IPS-15b (cell line): ENCODE measurements around the gene CCZ1.
"Not testable (repeated sequence)": the region's sequence is repeated elsewhere in the genome, so short reads cannot be mapped to it uniquely, and the experiment has no call there.

Experiments used
- H3K27me3 ChIP-seq: one replicate; pipeline ENCODE4 v1.6.1; 2013; ENCODE audit warnings: low read length; ENCODE audit not compliant: control insufficient read depth, insufficient read depth
- H3K36me3 ChIP-seq: one replicate; pipeline ENCODE4 v1.6.1; 2013; ENCODE audit warnings: low read length; ENCODE audit not compliant: control insufficient read depth, insufficient read depth
- H3K4me1 ChIP-seq: one replicate; pipeline ENCODE4 v1.6.1; 2013; ENCODE audit warnings: mild to moderate bottlenecking, low read length; ENCODE audit not compliant: control insufficient read depth, insufficient read depth
- H3K4me3 ChIP-seq: one replicate; pipeline ENCODE4 v1.5.1; 2013; ENCODE audit warnings: low read depth, low read length
- H3K9ac ChIP-seq: one replicate; pipeline ENCODE4 v1.6.1; 2013; ENCODE audit warnings: low read depth, mild to moderate bottlenecking, low read length
- H3K9me3 ChIP-seq: one replicate; pipeline ENCODE4 v1.6.1; 2013; ENCODE audit warnings: mild to moderate bottlenecking, low read length; ENCODE audit not compliant: control insufficient read depth, insufficient read depth

The CCZ1 gene

DNA sequence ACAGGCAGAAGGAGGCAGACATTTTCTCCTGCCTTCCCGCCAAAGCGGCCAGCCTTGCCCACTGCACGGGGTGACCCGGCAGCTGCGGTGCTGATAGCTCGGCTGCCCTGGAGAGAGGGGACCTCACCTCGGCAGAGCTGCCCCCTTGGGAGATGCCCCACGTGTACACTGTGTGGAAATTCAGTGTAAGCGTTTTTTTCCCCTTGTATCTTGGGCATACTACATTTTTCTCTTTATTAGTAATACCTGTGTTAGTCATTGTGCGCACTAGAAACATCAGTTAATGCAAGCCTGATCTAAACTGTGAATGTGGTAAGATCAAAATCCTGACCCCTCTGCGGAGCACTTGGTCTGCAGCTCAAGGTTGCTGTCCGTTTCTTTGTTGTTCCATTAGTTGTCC lies 26.1 kb downstream of the CCZ1 start:
- H3K4me1 ChIP-seq, H3K36me3 ChIP-seq, H3K9me3 ChIP-seq, H3K9ac ChIP-seq, H3K4me3 ChIP-seq, H3K27me3 ChIP-seq: not testable (repeated sequence)

DNA sequence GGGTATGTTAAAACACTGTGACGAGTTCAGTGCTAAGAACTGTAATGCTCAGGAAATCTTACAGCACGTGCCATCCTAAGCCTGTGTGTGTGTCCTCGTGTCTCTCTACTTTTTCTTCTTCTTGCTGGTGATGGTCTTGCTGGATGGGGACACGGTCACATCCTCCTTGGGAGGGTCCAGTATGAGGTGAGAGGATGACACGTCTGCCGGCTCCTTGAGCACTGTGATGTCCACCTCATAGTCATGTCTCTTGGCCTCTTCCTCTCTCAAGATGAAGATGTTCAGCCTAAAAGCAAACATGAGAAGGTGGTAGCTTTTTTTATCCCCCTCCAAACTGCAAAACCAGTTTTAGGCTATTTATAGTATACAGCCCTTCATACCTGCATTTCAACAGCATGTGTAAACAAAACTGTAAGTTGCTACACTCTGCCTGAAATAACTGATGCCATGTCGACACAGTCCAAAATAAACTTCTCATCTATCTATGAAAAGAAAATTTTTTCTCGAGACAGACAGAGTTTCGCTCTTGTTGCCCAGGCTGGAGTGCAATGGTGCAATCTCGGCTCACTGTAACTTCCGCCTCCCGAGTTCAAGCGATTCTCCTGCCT lies 27.8 kb downstream of the CCZ1 start:
- not testable (repeated sequence) for H3K4me3 ChIP-seq, H3K4me1 ChIP-seq, H3K27me3 ChIP-seq, H3K9me3 ChIP-seq, H3K9ac ChIP-seq, H3K36me3 ChIP-seq

GRCh38 chr7:5930290-5930689 lies 31.8 kb downstream of the CCZ1 start:
- not testable (repeated sequence) for H3K4me3 ChIP-seq

GRCh38 chr7:5931250-5931649 lies 32.7 kb downstream of the CCZ1 start:
- H3K9ac ChIP-seq, H3K27me3 ChIP-seq, H3K4me3 ChIP-seq, H3K36me3 ChIP-seq, H3K4me1 ChIP-seq, H3K9me3 ChIP-seq: not testable (repeated sequence)

More at GRCh38 chr7:5930290-5930689, 31.8 kb downstream of the CCZ1 start:
- H3K27me3 ChIP-seq, H3K9me3 ChIP-seq, H3K4me1 ChIP-seq, H3K36me3 ChIP-seq, H3K9ac ChIP-seq: not testable (repeated sequence)

- not testable (repeated sequence) for H3K9ac ChIP-seq, H3K9me3 ChIP-seq, H3K4me1 ChIP-seq, H3K36me3 ChIP-seq, H3K27me3 ChIP-seq, H3K4me3 ChIP-seq
Observed at GRCh38 chr7:5931905-5932644, 33.5 kb downstream of the CCZ1 start.

DNA sequence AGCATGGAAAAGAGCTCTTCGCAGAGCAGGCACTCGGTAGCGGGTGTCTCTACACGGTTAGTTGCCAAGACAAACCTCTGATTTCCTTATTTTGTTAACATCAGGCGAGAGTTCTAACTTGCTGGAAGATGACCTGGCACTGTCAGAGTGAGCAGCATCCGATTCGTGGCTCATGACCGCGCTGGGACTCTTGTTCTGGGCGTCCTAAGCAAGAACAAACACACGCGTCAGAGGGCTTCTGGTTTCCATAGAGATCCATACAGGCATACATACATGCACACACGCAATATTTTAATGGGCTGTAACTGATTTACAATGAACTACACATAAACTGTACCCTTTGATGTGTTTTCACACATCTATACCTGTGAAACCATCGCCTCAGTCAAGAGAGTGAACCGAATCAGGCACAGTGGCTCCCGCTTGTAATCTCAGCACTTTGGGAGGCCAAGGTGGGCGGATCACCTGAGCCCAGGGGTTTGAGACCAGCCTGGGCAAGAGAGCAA lies 36.5 kb downstream of the CCZ1 start:
- H3K27me3 ChIP-seq, H3K36me3 ChIP-seq, H3K4me1 ChIP-seq, H3K9me3 ChIP-seq, H3K4me3 ChIP-seq, H3K9ac ChIP-seq: not testable (repeated sequence)

DNA sequence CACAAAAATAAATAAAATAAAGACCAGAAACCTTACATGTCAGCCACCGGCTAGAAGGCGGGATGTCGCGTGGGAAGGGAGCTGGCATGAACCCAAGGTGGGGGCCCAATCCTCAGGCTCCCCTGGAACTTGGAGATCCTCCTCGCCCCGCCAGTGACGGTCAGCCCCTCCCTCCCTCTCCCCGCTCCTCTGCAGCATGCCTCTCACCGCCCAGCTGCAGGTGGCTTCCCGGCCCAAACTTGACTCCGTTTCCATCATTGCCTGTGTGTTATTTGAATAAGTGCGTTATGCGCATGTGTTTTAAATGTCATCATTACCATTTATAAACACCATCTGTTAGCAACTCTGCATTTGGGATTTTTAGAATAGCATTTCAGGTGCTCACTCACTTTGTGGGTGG lies 64.7 kb downstream of the CCZ1 start:
- not testable (repeated sequence) for H3K36me3 ChIP-seq, H3K9ac ChIP-seq, H3K27me3 ChIP-seq, H3K4me3 ChIP-seq, H3K9me3 ChIP-seq, H3K4me1 ChIP-seq

DNA sequence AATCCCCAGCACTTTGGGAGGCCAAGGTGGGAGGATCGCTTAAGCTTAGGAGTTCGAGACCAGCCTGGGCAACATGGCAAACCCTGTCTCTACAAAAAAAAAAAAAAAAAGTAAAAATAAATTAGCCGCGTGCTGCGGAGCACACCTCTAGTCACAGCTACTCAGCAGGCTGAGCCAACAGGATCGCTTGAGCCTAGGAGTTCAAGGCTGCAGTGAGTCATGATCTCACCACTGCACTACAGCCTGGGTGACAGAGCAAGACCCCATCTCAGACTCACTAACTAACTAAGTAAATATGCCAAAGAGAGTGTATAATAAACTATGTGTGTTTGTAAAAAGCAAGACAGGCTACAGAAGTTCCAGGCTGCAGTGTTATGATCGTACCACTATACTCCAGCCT lies 65.3 kb downstream of the CCZ1 start:
- not testable (repeated sequence) for H3K4me3 ChIP-seq, H3K9ac ChIP-seq, H3K4me1 ChIP-seq, H3K27me3 ChIP-seq, H3K9me3 ChIP-seq, H3K36me3 ChIP-seq

GRCh38 chr7:5970347-5970911 lies 71.9 kb downstream of the CCZ1 start, which contains the start of gene RSPH10B:
Gene RSPH10B (minus strand): TSS chr7:5970689. CDS start chr7:5967116, 3,573 bp downstream.
- not testable (repeated sequence) for H3K9me3 ChIP-seq, H3K27me3 ChIP-seq, H3K4me3 ChIP-seq, H3K36me3 ChIP-seq, H3K4me1 ChIP-seq, H3K9ac ChIP-seq

DNA sequence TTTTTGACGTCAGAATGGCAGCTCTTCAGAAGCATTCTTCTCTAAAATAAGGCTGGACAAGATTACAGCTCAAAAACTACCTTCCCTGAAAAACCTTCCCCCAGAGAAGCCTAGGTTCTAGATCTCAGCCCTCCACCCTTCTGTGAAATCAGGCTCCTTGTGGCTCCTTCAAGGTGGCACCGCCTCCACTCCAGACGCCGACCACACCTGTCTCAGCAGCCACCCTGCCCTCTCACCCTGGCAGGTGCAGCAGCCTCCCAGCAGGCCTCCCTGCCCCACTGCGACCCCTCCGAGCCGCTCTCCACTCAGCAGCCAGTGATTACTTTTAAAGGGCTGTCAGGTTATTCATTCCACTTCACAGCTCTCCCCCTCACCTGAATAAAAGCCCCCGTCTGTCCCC lies 75.0 kb downstream of the CCZ1 start:
- H3K4me3 ChIP-seq, H3K4me1 ChIP-seq, H3K27me3 ChIP-seq, H3K9me3 ChIP-seq, H3K9ac ChIP-seq, H3K36me3 ChIP-seq: not testable (repeated sequence)
